ENCODE measurements around the gene ZNF831.
A peak's percentile ranks its signal among the peaks of the same experiment; 100 is the strongest.

The ZNF831 gene

GRCh38 chr20:59217794-59218280 lies 54.2 kb downstream of the ZNF831 start:
- no peak overlapping the region for H3K4me3 ChIP-seq (ENCODE audit: low read depth, low read length)
- no peak for DNase-seq (ENCODE audit: low read depth)
- no peak for TF ChIP-seq CTCF (IDR thresholded peaks at IDR 0.05; ENCODE audit: insufficient read depth, low read depth, low read length, missing control alignments)

GRCh38 chr20:59219211-59219610 lies 55.6 kb downstream of the ZNF831 start:
- no peak for DNase-seq (ENCODE audit: low read depth)
- H3K4me3 ChIP-seq (ENCODE audit: low read depth, low read length), result no peak overlapping the region
- TF ChIP-seq CTCF (IDR thresholded peaks at IDR 0.05; ENCODE audit: insufficient read depth, low read depth, low read length, missing control alignments), result no peak

- no peak for DNase-seq (ENCODE audit: low read depth)
- no peak for TF ChIP-seq CTCF (IDR thresholded peaks at IDR 0.05; ENCODE audit: insufficient read depth, low read depth, low read length, missing control alignments)
- no peak overlapping the region for H3K4me3 ChIP-seq (ENCODE audit: low read depth, low read length)
Observed at GRCh38 chr20:59220161-59220560, 56.5 kb downstream of the ZNF831 start.

GRCh38 chr20:59221049-59221706 lies 57.6 kb downstream of the ZNF831 start:
- no peak overlapping the region for H3K4me3 ChIP-seq (ENCODE audit: low read depth, low read length)
- no peak for DNase-seq (ENCODE audit: low read depth)
- no peak for TF ChIP-seq CTCF (IDR thresholded peaks at IDR 0.05; ENCODE audit: insufficient read depth, low read depth, low read length, missing control alignments)

GRCh38 chr20:59221707-59222252 lies 58.2 kb downstream of the ZNF831 start:
- no peak for TF ChIP-seq CTCF (IDR thresholded peaks at IDR 0.05; ENCODE audit: insufficient read depth, low read depth, low read length, missing control alignments)

GRCh38 chr20:59222253-59223181 lies 58.9 kb downstream of the ZNF831 start:
- H3K4me3 ChIP-seq (ENCODE audit: low read depth, low read length), result peak overlapping the region; percentile 57
- DNase-seq (ENCODE audit: low read depth), result peak; percentile 76
- TF ChIP-seq CTCF (IDR thresholded peaks at IDR 0.05; ENCODE audit: insufficient read depth, low read depth, low read length, missing control alignments), result peak; percentile 93

More at GRCh38 chr20:59221707-59222252, 58.2 kb downstream of the ZNF831 start:
- DNase-seq (ENCODE audit: low read depth), result no peak
- H3K4me3 ChIP-seq (ENCODE audit: low read depth, low read length), result peak overlapping the region; percentile 57

All from GM12865 (cell line).